Measurements from ENCODE around the gene DVL2. TPM values are rescaled to one million over a fixed set of nuclear protein-coding genes. Genes with fewer than 3 reads are reported as not detected.

Gene DVL2
- total and polyA plus RNA-seq, 2 of the 13 experiments (the other 11 are each of a cell fraction or from before 2014, with no cell fraction given): 5.7 to 38.2 TPM

- TF ChIP-seq ZNF576 (CRISPR knock-in tag; IDR thresholded peaks at IDR 0.05) (no peak), DZIP1 (CRISPR knock-in tag; IDR thresholded peaks at IDR 0.05) (no peak), SPEN (CRISPR knock-in tag; IDR thresholded peaks at IDR 0.05; ENCODE audit: low read depth) (peak; percentile 24; the same call in 1 of the 2 replicates), FOXP1 (IDR thresholded peaks at IDR 0.05) (no peak), FOXP1 (CRISPR knock-in tag; IDR thresholded peaks at IDR 0.05) (0 out of 2 replicates have a peak, but pooled peaks have one; percentile 1), RNF219 (CRISPR knock-in tag; IDR thresholded peaks at IDR 0.05) (no peak), ARNTL (CRISPR knock-in tag; IDR thresholded peaks at IDR 0.05) (no peak), SMAD9 (CRISPR knock-in tag; IDR thresholded peaks at IDR 0.05) (no peak), SAP130 (CRISPR knock-in tag; IDR thresholded peaks at IDR 0.05; ENCODE audit: low read depth) (peak; percentile 10; the same call in 1 of the 2 replicates), ZNF547 (CRISPR knock-in tag; IDR thresholded peaks at IDR 0.05) (no peak), HIC2 (CRISPR knock-in tag; IDR thresholded peaks at IDR 0.05; ENCODE audit: low read depth) (no peak), MED1 (CRISPR knock-in tag; IDR thresholded peaks at IDR 0.05) (0 out of 2 replicates have a peak, but pooled peaks have one; percentile 6), PLRG1 (conservative IDR thresholded peaks at IDR 0.05) (no peak), NPAS2 (CRISPR knock-in tag; IDR thresholded peaks at IDR 0.05; ENCODE audit: borderline replicate concordance) (no peak), ZNF484 (CRISPR knock-in tag; IDR thresholded peaks at IDR 0.05; ENCODE audit: borderline replicate concordance, low read depth) (no peak), ZNF430 (CRISPR knock-in tag; IDR thresholded peaks at IDR 0.05) (0 out of 2 replicates have a peak, but pooled peaks have one; percentile 4), FOXK2 (IDR thresholded peaks at IDR 0.05) (no peak), ZNF558 (CRISPR knock-in tag; IDR thresholded peaks at IDR 0.05; ENCODE audit: borderline replicate concordance) (no peak), FOXA3 (CRISPR knock-in tag; IDR thresholded peaks at IDR 0.05) (no peak), IKZF5 (CRISPR knock-in tag; IDR thresholded peaks at IDR 0.05) (no peak), RFXANK (CRISPR knock-in tag; IDR thresholded peaks at IDR 0.05) (no peak), NCOA2 (CRISPR knock-in tag; IDR thresholded peaks at IDR 0.05) (0 out of 2 replicates have a peak, but pooled peaks have one; percentile 2), ZFP36 (IDR thresholded peaks at IDR 0.05; ENCODE audit: borderline replicate concordance, low read depth, low read length, partially characterized antibody) (no peak)
These were observed 19.1 kb downstream of the DVL2 start (continued) for GRCh38 chr17:7215136-7215638.

All from HepG2 (cell line).